GM04504 (cell line): ENCODE results near the gene MED10.

Source experiments
- DNase-seq: peaks from one replicate; pipeline ENCODE4 v3.0.0-alpha.2; 2012; ENCODE audit warnings: low read depth

Gene MED10

GRCh38 chr5:6348476-6349000 lies 29.8 kb downstream of the MED10 start:
- DNase-seq: no peak

DNA sequence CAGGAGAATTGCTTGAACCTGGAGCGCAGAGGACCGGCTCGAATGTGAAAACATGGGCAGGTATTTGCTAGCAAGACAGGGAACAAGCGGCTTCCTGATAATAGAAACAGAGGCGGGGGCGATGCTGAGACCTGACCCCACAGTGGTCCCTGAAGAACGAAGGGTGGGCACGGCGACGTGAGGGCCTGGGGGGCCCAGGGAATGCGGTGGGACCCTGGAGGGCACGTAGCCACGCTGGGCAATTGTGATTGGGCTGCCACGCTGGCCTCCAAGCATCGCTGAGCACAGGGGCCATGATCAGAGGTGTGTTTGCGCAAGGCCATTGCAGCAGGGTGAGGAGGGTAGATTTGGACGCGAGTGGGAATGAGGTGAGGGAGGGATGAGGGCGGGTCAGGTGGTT lies 30.7 kb downstream of the MED10 start:
- no peak for DNase-seq

GRCh38 chr5:6347165-6347564 lies 31.2 kb downstream of the MED10 start:
- no peak for DNase-seq

DNA sequence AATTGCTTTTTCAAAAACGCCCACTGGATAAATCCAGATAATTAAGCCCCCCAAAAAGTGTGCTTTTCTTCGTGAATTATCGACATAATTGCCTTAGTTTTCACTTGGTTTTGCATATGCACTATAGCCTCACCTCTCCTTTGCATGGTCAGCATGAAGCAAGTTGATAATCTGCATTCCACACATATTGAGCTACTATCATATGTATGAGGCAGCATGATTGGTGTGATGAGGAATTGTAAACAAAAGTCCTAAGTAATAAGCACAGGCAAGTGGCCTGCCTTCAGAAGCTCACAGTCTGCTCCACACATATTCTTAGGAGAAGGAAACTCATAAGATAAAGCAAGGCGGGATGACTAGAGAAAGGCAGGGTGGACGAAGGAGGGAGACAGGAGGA lies 33.8 kb downstream of the MED10 start:
- DNase-seq: no peak

DNA sequence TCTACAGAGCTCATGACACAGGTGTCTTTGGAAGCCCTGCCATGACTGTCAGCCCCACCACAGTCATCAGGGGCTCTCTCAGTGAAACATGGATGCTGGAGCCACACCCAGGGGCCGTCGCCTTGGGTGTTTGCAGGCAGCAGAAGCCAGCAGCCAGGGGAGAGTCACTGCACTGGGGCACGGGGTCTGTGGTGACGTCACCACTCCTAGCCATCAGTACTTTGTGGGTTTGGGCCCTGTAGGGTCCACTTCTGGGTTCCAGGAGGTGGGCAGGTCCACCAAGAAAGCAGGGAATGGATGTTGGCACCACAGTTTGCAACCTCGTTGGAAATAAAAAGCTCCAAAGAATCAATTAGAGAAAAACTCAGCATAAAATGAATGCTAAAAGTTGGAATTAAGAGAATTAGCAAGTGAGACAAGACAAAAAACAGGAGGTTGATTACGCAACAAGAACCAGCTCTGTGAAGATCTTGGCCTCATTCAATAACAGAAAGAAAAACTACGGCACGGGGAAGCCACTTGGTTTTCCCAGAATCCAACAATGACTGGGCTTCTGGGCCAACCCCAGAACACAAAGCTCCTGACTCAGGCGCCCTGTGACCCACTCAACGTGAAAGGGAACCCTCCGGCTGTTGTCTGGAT lies 34.3 kb downstream of the MED10 start:
- DNase-seq: no peak

DNA sequence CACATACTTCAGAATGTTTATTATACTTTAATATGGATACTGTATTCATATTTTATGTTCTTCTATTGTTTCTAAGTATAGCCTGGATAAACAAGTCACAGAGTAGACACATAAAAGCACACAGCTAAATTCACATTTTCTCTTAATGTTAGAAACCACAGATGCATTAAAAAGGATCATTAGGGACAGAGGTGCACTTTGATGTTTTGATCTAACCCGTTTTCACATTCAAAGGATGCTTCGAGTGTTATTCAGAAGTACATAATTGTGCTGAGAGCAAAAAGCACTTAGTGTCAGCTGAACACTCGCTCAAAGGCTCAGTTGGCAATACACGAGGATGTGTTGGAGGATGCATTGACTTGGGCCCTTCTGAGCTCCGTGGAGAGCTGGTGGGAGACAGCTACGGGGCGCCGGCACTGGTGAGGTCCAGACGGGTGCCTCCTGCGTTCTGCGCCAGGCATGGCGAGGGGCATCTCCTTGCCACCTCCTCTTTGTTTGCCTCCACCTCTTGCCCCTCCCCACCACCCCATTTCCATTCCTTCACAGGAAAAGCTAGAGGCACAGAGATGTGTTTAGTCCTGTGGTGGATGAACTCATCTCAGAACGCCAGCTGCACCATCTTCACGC lies 35.5 kb downstream of the MED10 start:
- no peak for DNase-seq

DNA sequence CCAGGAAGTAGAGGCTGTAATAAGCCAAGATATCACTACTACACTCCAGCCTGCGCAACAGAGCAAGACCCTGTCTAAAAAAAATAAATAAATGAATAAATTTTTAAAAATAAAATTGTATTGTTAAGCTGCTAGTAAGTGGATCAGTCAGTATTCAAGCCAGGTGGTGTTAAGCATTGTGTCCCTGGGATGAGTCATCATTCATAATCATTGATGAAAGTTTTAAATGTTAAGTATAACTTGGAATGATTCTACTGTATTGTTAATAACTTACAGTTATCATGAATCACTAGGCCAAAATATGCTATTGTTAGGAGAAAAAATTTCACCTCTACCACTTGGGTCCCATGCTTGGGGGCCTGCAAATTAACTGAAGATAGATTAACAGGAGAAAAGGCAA lies 38.2 kb downstream of the MED10 start:
- DNase-seq: no peak

DNA sequence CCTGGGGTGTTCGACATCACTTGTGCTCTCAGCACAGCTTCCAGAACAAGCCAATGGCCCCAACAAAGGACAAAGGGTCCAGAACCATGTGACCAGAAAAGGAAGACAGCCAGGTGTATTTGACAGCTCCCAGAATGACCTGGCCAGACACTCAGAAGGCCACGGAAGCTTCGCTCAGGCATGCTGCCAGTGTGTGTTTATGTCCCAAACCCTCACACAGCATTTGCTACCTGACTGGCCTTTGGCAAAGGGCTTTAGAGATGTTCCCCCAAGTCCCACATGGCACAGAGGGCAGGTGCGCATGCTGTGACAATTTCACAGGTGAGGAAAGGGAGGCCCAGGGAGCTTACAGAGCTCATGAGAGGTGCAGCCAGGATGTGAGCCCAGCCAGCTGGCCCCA lies 39.5 kb downstream of the MED10 start:
- DNase-seq: no peak

DNA sequence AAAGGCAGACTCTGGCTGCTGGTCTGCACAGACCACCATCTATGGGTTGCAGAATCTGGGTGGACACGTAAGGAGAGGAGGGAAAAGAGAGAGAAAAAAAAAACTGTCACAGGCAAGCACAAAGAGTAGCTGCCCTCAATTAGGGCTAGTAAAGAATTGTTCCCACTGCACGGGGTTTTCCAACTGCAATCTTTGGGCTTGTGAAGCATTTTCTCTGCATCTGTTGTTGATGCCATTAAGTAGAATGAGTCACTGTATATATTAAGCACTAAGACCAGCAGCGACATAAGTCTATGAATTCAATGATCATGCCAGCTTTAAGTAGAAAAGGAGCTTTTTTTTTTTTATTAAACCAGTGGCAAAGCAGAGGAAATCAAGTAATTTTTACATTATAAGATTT lies 40.2 kb downstream of the MED10 start:
- no peak for DNase-seq

DNA sequence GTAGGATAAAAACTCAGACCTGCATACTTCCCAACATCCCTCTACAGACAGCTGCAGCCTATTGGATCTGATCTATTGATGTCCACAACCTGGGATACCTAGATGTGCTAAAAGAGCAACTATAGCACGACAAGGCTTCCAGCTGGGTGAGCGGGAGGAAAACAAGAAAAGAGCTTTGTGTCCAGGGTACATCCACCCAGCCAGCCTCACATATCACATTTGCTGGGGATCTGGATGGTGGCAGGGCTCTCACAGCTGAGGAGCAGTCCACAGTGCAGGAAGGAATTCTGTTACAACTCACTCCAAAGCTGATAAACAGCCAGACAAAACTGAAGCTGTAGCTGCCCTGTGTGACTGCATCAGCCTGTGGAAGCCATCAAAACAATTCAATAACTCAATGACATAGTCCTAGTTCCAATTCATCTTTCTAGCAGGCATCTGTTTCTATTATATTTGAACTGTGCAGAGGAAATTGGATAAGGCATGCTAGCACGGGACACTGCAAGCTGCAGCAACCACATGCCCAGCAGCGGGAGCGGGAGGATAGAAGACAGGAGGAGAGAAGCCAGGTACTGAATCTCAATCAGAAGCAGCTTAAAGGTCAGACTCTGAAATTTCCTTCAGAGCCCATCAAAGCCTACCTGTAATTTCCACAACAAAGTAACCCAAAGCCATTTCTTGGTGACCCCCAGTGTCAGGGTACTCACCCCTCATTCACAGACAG lies 45.0 kb downstream of the MED10 start:
- no peak for DNase-seq

GRCh38 chr5:6328173-6328572 lies 50.2 kb downstream of the MED10 start:
- no peak for DNase-seq

GRCh38 chr5:6326776-6327175 lies 51.6 kb downstream of the MED10 start:
- no peak for DNase-seq

GRCh38 chr5:6322163-6322713 lies 56.1 kb downstream of the MED10 start:
- no peak for DNase-seq
